IPS-NIHi11 (cell line): ENCODE data around the gene HAPLN2.

ENCODE experiments used
- DNase-seq: peaks from one replicate; pipeline ENCODE4 v3.0.0; 2012; ENCODE audit warnings: mixed read lengths, low spot score

Gene HAPLN2

DNA sequence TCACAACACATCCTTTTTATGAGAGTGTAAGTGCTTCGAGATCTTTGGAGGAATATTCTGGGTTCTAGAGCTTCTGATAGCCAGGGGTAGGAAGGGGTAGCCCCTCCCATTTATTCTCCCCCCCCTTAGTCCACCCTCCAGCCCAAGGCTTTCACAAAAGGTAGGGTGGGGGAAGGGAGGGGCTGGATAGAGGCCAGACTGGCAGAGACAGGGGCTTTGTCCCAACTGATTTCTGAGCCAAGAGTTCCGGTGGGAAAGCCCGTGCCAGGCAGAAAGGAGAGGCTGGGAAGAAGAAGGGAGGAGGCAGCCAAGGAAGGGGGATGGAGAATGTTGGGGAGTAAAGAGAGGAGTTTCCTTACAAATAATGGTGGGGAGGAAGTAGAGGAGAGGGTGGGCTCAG is 25.8 kb downstream of the HAPLN2 start:
- DNase-seq = no peak

DNA sequence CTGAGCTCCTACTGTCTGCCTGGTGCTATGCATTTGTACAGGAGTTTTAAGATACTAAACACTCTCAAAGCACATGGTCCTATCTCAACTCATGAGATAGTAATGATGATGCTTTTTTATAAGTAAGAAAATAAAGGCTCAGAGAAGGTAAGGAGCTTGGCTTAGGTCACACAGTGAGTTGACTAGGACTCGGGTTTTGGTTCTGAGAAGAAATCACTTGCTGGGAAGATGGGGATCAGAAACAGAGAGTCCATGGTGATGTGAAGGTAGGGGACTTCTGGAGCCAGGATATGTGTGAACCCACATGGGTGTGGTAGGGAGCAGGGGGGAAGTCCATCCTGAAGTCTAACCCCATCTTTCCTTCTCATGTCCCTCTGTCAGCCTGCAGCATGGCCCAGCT is 26.5 kb downstream of the HAPLN2 start:
- no peak for DNase-seq

DNA sequence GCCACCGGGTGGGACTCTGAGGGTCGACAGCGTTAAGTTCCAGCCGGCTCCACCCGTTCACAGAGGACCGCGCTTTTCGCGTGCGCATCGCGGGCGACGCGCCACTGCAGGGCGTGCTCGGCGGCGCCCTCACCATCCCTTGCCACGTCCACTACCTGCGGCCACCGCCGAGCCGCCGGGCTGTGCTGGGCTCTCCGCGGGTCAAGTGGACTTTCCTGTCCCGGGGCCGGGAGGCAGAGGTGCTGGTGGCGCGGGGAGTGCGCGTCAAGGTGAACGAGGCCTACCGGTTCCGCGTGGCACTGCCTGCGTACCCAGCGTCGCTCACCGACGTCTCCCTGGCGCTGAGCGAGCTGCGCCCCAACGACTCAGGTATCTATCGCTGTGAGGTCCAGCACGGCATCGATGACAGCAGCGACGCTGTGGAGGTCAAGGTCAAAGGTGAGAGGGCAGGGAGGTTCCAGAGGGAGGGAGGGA is 27.6 kb downstream of the HAPLN2 start:
- DNase-seq = no peak

DNA sequence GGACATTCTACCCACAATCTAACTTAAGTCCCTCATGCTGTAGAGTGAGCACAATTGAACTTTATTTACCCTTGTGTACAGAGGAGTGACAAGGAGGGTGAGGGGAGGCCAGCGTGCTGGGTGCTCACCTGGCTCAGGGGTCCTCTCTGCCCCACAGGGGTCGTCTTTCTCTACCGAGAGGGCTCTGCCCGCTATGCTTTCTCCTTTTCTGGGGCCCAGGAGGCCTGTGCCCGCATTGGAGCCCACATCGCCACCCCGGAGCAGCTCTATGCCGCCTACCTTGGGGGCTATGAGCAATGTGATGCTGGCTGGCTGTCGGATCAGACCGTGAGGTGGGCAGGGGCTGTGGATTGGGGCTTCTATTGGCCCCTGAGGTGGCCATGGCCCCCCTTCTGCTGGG is 28.1 kb downstream of the HAPLN2 start:
- no peak for DNase-seq

DNA sequence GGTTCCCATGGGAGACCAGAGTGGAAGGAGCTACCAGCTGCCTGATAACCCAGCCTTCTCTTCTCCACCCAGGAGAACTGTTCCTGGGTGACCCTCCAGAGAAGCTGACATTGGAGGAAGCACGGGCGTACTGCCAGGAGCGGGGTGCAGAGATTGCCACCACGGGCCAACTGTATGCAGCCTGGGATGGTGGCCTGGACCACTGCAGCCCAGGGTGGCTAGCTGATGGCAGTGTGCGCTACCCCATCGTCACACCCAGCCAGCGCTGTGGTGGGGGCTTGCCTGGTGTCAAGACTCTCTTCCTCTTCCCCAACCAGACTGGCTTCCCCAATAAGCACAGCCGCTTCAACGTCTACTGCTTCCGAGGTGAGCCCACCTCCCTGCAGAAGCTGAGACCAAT is 29.3 kb downstream of the HAPLN2 start:
- no peak for DNase-seq

DNA sequence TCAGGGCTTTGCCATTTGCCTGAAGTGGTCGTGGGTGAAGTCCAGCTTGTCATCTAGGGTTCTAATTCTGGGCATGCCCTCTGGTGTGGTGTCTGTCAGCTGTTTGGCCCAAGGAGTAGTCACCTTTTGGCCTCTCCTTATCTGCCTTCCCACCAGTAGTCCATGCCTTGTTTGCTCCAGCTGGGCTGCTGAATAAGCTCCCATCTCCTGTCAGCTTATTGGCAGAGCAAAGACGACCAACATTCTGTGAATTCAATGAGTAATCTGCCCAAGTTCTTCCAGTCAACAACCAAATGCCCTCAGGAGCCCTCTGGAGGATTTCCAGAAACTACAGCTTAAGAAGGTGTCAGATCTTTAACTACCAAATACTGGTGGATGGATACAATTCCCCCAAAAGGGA is 29.7 kb downstream of the HAPLN2 start:
- DNase-seq = no peak

DNA sequence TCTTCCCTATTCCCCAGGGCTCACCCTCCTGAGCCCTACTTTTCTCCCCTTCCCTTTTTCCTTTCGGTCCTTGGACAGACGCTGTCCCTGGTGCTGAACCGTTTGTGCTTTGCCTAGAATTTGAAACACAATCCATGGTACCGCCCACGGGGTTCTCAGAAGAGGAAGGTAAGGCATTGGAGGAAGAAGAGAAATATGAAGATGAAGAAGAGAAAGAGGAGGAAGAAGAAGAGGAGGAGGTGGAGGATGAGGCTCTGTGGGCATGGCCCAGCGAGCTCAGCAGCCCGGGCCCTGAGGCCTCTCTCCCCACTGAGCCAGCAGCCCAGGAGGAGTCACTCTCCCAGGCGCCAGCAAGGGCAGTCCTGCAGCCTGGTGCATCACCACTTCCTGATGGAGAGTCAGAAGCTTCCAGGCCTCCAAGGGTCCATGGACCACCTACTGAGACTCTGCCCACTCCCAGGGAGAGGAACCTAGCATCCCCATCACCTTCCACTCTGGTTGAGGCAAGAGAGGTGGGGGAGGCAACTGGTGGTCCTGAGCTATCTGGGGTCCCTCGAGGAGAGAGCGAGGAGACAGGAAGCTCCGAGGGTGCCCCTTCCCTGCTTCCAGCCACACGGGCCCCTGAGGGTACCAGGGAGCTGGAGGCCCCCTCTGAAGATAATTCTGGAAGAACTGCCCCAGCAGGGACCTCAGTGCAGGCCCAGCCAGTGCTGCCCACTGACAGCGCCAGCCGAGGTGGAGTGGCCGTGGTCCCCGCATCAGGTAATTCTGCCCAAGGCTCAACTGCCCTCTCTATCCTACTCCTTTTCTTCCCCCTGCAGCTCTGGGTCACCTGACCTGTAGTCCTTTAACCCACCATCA is 33.1 kb downstream of the HAPLN2 start:
- DNase-seq = peak; percentile 79

DNA sequence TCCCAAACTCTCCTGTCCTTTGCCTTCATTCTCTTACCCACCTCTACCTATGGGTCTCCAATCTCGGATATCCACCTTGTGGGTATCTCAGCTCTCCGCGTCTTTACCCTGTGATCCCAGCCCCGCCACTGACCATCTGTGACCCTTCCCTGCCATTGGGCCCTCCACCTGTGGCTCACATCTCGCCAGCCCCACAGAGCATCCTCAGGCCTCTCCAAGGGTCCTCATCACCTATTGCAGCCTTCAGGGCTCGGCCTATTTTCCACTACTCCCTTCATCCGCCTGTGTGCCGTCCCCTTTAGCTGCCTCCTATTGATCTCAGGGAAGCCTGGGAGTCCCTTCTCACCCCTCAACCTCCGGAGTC is 33.8 kb downstream of the HAPLN2 start:
- no peak for DNase-seq

DNA sequence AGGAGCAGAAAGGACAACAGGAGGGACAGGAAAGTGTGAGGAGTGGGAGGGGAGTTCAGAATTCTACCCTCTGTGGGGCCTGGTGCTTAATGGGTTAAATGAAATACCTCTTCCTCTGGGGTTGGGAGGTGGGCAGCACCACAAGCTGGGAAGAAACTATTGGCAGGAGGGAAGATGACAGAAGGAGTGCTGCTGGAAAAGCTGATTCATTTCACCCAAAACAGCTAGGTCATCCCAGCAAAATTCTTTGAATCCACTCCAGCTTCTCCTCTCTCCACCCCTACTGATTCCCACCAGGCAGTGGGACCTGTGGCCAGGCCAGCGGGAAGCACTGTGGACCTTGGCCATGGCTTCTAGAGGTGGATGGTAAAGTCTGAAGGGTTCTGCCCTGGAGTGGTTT is 35.5 kb downstream of the HAPLN2 start:
- DNase-seq = no peak

DNA sequence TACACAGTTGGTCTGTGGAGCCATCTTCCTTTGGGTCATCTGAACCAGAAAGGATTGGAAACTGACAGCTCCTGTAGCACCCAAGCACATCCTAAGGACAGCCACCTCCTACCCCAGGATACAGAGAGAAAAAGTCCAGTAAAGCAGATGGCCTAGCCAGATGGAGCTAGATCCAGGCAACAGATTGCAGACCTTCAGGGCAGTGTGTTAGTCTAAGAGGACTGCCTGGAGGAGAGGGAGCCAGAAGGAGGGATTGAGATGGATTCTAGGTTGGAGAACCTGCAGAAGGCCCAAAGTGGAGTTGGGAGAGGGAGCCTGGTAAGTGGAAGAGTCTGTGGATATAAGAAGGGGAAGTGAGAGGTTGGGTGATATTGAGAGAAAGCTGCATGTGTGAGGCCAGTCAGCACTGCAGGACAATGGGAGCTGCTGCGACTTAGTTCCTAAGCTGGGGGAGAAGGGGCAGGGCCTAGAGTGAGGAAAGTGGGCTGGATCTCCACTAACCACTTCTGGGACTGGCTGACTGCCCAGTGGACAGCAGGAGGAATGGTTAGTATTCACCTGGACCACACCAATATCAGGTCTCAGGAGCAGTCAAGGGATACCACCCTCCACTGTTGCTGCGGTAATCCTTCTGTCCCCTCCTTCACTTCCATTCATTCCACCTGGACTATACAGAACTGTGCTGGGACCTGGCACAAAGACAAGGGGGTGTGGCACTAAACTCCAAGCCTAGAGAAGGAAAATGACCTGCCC is 36.1 kb downstream of the HAPLN2 start:
- DNase-seq = no peak

DNA sequence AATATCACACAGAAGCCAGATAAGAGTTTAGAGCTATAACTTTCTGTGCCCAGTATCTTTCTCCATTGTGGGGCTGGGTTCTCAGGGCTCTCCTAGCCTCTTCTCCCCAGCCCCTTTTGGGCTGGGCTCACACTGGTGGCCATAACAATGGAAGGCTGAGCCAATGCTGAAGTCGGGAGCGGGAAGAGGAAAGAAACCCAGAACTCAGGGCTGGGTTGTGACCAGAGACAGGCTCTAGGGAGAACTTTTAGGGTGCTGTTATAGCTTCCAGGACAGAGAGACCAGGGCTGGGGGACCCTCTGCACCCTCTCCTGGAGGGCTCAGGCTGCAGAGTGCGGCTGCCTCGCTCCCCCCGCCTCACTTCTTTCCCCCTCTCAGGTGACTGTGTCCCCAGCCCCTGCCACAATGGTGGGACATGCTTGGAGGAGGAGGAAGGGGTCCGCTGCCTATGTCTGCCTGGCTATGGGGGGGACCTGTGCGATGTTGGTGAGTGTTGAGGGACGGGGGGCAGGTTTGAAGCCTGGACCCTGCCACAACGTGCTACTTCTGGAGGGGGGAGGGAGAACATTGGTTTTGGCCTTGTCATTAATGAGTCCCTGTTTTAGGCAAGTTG is 36.8 kb downstream of the HAPLN2 start:
- no peak for DNase-seq

DNA sequence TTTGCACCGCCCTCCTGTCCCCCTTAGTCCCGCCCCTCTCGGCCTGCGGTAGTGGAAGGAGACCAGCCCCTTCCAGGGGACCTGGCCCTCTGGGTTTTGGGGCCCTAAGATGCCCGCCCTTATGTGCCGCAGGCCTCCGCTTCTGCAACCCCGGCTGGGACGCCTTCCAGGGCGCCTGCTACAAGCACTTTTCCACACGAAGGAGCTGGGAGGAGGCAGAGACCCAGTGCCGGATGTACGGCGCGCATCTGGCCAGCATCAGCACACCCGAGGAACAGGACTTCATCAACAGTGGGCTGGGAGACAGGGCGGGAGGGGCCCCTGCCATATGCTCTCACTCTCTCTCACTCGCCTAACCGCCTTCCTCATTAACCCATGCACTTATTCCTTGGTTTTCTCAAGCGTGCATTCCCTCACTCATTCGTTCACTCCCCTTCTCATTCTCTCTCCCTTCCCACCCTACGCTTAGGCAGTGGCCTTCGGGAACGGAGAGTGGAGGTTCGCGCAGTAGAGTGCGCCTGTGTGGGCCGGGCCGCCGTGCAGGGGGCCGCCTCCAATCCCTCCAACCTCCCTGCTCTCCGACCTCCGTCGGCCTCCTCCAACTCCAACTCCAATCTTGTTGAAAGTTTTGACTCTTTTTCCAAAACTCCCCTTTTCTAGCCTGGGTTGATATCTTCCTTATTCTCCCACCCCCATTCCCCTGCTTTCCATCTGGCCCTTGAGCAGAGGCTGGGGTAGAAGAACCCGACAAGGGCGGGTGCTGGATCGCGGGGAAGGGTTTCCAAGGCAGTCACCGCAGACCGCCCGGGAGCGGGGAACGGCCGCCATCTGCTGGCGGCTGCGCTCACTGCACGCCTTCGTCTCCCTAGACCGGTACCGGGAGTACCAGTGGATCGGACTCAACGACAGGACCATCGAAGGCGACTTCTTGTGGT is 37.9 kb downstream of the HAPLN2 start:
- peak; percentile 88 for DNase-seq

DNA sequence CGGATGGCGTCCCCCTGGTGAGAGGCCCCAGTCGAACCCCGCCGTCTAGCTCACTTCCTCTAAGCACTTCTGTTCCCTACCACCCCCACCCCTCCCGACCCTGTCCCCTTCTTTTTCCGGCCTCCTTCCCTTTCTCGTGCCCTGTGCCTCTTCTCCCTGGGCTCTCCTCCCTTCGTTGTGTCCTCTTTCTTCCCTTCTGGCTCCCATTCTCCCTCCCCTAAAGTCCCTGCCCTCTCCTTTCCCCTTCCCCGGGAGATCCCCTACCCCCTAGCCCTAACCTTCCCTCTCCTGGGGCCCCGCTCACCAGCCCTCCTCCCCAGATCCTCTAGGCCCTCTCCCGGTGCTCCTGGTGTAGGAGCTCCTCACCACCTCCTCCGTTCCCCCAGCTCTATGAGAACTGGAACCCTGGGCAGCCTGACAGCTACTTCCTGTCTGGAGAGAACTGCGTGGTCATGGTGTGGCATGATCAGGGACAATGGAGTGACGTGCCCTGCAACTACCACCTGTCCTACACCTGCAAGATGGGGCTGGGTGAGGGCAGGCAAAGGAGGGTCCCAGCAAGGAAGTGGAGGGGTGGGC is 38.6 kb downstream of the HAPLN2 start:
- no peak for DNase-seq

DNA sequence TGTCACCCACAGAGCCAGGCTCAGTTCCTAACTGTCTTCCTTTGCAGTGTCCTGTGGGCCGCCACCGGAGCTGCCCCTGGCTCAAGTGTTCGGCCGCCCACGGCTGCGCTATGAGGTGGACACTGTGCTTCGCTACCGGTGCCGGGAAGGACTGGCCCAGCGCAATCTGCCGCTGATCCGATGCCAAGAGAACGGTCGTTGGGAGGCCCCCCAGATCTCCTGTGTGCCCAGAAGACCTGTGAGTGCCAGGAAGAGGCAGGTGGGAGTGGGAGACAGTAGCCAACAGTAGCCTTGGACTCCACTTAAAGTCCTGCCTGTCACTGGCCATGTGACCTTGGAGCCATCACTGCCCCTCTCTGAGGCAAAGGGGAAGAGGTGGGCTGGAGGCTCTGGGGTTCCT is 39.3 kb downstream of the HAPLN2 start:
- no peak for DNase-seq

DNA sequence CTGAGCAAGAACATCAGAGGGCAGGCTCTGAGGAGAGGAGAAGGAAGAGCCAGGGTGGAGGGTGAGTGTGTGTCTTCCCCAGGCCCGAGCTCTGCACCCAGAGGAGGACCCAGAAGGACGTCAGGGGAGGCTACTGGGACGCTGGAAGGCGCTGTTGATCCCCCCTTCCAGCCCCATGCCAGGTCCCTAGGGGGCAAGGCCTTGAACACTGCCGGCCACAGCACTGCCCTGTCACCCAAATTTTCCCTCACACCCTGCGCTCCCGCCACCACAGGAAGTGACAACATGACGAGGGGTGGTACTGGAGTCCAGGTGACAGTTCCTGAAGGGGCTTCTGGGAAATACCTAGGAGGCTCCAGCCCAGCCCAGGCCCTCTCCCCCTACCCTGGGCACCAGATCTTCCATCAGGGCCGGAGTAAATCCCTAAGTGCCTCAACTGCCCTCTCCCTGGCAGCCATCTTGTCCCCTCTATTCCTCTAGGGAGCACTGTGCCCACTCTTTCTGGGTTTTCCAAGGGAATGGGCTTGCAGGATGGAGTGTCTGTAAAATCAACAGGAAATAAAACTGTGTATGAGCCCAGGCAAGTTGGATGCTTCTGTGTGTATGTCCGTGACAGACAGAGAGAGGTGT is 39.8 kb downstream of the HAPLN2 start:
- no peak for DNase-seq

DNA sequence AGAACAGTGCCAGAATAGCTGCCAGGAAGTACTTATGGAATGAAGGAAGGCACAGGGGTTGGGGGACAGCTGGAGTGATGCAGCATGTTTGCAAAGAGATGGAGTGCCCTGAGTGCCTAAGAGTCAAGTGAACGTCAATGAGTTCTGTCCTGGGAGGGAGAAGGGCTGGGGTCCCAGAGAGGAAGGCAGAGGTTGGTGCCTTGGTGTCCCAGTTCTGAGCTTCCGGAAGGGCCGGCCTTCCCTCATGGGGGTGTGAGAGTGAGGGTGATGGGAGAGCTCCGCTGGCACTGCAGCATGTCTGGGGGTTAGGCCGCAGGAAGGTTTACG is 40.4 kb downstream of the HAPLN2 start:
- DNase-seq = no peak

DNA sequence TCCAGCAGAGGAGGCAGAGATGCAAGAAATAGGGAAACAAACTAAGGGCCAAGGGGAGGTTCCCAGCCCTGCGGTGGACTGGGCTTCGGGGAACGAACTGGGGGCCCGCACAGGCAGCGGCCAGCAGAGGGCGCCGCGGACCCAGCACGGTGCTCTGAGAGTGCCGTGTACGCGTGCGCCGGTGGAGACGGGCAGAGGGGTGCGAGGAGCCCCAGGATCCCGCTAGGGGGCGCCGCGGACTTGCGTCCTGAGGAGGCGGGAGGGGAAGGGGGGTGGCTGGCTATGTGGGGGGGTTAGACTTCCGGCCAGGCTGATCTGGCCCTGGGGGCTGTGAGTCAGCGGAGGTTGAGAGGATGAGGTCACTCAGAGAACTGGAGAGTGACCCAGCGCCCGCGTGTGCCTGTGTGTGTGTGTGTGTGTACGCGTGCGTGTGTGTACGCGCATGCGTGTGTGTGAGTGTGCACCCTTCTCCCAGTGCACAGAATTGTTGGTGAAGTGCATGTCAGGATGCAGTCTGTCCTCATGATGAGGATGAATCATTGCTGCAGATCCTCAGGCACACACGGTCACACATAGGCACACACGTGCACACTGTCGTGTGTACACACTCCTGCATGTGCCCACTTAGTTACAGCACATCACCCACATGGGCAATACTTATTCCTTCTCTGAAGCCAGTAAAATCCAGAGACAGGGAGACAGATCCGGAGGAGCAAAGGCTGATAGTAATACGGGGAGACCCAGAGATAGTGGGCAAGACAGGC is 41.0 kb downstream of the HAPLN2 start:
- peak; percentile 98 for DNase-seq

DNA sequence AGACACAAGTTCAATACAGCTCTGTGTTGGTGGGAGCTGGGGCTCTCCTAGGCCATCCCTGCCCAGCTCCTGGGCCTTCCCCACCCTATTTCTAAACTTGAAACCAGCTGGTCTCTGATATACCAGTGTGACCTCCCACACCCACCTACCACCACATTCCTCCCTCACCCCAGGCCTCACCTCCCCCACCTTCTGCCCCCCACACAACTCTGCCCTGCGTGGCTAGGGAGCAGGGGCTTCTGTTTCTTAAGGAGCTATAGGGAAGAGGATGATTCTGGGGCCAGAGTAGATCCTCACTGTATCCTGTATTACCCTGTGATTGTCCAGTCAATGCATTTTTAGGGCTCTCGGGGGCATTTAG is 41.5 kb downstream of the HAPLN2 start:
- no peak for DNase-seq

DNA sequence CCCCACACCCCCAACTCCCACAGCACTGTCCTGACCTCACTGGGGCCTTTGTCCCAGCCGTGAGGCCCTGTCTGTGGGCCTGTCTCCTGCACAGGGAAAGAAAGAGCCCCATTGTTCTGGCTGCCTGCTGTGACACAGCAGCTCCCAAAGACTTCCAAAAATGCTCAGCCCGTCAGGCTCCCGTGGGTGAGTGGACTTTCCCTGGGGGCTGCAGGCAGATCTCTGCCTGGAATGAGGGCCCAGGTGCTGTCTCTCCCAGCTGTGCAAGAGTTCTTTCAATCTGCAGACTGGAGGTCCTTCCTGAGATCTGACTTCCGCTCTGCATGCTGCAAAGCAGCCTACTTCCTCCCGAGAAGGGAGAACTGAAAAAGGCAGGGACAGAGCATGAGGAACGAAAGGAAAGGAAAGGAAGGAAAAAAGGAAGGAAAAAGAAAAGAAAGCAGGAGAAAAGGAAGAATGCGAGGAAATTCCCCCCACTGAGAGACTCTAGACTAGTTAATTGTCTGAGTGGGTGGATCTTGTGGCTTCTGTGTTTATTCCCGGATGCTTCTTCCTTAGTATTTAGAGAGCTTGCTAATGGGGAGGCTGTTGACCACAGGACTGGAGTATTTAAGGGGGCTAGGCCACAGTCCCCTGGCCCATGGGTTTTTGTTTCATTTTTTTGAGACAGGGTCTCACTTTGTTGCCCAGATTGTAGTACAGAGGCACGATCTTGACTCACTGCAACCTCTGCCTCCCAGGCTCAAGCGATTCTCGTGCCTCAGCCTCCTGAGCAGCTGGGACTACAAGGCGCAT is 43.0 kb downstream of the HAPLN2 start:
- DNase-seq = no peak

DNA sequence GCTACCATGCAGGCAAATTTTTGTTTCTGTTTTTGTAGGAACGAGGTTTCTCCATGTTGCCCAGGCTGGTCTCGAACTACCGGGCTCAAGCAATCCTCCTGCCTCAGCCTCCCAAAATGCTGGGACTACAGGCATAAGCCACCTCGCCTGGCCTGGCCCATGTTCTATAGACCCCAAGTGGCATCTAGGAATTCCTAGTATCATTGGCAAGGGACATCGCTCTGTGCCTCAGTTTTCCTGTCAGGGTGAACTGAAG is 43.5 kb downstream of the HAPLN2 start:
- no peak for DNase-seq
